ENCODE results near the gene ADAM19. TPM values are rescaled to one million over a fixed set of nuclear protein-coding genes. Genes with fewer than 3 reads are reported as not detected.

ADAM19 gene
- total RNA-seq, 1 experiment from 2014 or later, result 0.47 TPM

GRCh38 chr5:157611571-157612476 is 36.2 kb upstream of the ADAM19 start:
- peak overlapping the region; percentile 47 for H3K27ac Mint-ChIP-seq (ENCODE audit: low read depth, unreplicated experiment)

GRCh38 chr5:157610990-157611389 is 35.4 kb upstream of the ADAM19 start:
- Mint-ChIP-seq H3K4me3 (ENCODE audit: unreplicated experiment) (no peak overlapping the region), H3K36me3 (ENCODE audit: insufficient read depth, unreplicated experiment) (no peaks in the 10 kb centered on the region), H3K4me1 (ENCODE audit: insufficient read depth, unreplicated experiment) (peaks cover 23% of the 10 kb centered on the region), H3K9me3 (ENCODE audit: unreplicated experiment) (no peaks in the 10 kb centered on the region), H3K27me3 (ENCODE audit: insufficient read depth, unreplicated experiment) (no peaks in the 10 kb centered on the region), H3K27ac (ENCODE audit: low read depth, unreplicated experiment) (peak overlapping the region; percentile 47)
- intact Hi-C loops (cut with micrococcal nuclease), result loop anchor here (5.0 kb wide), 1 partner anchor 49 kb away; no protein-coding TSS in a partner anchor
- DNase-seq (ENCODE audit: unreplicated experiment), result no peak
- TF ChIP-seq CTCF (IDR thresholded peaks at IDR 0.05; ENCODE audit: unreplicated experiment), result no peak
- ChIA-PET CTCF (interaction anchor here (0.7 to 0.8 kb wide), 3 partner anchors 59 to 1949 kb away, joined by 3 to 5 read pairs (median 3); no protein-coding TSS in a partner anchor), POLR2A (interaction anchor here (1.0 kb wide), 1 partner anchor 52 kb away, joined by 3 read pairs; no protein-coding TSS in a partner anchor)
- BruUV-seq (replicated peaks), result no TSS peak

More at GRCh38 chr5:157611571-157612476, 36.2 kb upstream of the ADAM19 start:
- no peak for TF ChIP-seq CTCF (IDR thresholded peaks at IDR 0.05; ENCODE audit: unreplicated experiment)
- POLR2A ChIA-PET, result interaction anchor here (0.6 to 0.8 kb wide), 3 partner anchors 13 to 148 kb away, joined by 3 to 5 read pairs (median 4); no protein-coding TSS in a partner anchor
- DNase-seq (ENCODE audit: unreplicated experiment), result peak; percentile 90
- no peaks in the 10 kb centered on the region for H3K36me3 Mint-ChIP-seq (ENCODE audit: insufficient read depth, unreplicated experiment)
- BruUV-seq (replicated peaks), result no TSS peak
- CTCF ChIA-PET, result interaction anchor here (0.6 to 1.4 kb wide), 3 partner anchors 15 to 1950 kb away, joined by 3 to 4 read pairs (median 3); no protein-coding TSS in a partner anchor
- no peaks in the 10 kb centered on the region for H3K9me3 Mint-ChIP-seq (ENCODE audit: unreplicated experiment)
- H3K27me3 Mint-ChIP-seq (ENCODE audit: insufficient read depth, unreplicated experiment), result no peaks in the 10 kb centered on the region
- intact Hi-C loops (cut with micrococcal nuclease), result loop anchor here (5.0 kb wide), 1 partner anchor 50 kb away; no protein-coding TSS in a partner anchor
- H3K4me3 Mint-ChIP-seq (ENCODE audit: unreplicated experiment), result no peak overlapping the region
- H3K4me1 Mint-ChIP-seq (ENCODE audit: insufficient read depth, unreplicated experiment), result peaks cover 21% of the 10 kb centered on the region

GRCh38 chr5:157608972-157609565 is 33.5 kb upstream of the ADAM19 start:
- POLR2A ChIA-PET, result interaction anchor here (0.6 to 1.2 kb wide), 5 partner anchors 16 to 92 kb away, joined by 3 to 5 read pairs (median 3); no protein-coding TSS in a partner anchor
- no peaks in the 10 kb centered on the region for H3K9me3 Mint-ChIP-seq (ENCODE audit: unreplicated experiment)
- H3K4me1 Mint-ChIP-seq (ENCODE audit: insufficient read depth, unreplicated experiment), result peaks cover 26% of the 10 kb centered on the region
- intact Hi-C loops (cut with micrococcal nuclease), result no loop called here
- no peak for DNase-seq (ENCODE audit: unreplicated experiment)
- H3K4me3 Mint-ChIP-seq (ENCODE audit: unreplicated experiment), result no peak overlapping the region
- CTCF ChIA-PET, result no interaction called here
- no peaks in the 10 kb centered on the region for H3K27me3 Mint-ChIP-seq (ENCODE audit: insufficient read depth, unreplicated experiment)
- no peaks in the 10 kb centered on the region for H3K36me3 Mint-ChIP-seq (ENCODE audit: insufficient read depth, unreplicated experiment)
- no TSS peak for BruUV-seq (replicated peaks)
- no peak for TF ChIP-seq CTCF (IDR thresholded peaks at IDR 0.05; ENCODE audit: unreplicated experiment)
- peak overlapping the region; percentile 97 for H3K27ac Mint-ChIP-seq (ENCODE audit: low read depth, unreplicated experiment)

Data from MCF 10A (cell line).